ENCODE data around the gene GDF10.

GDF10 gene

DNA sequence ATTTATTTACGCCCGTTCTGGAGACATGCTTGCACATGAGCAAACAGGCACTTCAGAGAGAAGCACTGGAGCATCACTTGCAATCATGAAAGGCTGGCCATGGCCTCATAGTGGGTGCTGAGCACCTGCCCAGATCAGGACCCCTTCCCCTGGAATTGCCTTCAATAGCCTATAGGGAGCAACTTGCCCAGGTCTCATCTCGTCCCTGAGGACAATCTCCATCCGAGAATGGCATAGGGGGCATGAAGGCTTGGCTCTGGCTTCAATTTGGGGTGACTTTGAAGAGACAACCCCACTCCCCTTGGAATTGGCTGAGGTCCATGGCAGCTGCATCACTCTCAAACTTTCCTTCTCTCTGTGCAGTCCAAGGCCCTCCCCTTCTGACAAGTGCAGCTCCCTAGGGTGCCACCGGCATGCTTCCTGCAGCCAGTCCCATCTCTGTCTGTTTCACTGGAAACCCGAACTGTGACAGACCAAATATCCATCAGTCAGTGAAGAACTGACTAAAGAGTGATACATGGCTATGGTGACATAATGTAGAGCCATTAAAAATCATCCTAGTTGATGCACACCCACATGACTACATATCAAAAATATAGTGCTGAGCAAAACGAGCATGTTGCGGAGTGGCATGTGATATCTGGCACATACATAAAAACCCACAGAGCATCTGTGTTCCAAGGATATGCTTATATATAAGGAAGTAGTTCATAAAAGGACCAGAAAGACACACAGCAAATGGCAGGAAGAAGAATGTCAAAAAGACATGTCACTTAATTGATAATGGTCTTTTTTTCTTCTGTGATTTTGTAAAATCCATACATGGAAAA is 34.7 kb downstream of the GDF10 start:
- DNase-seq (ENCODE audit: low read depth, low spot score) = no peak

DNA sequence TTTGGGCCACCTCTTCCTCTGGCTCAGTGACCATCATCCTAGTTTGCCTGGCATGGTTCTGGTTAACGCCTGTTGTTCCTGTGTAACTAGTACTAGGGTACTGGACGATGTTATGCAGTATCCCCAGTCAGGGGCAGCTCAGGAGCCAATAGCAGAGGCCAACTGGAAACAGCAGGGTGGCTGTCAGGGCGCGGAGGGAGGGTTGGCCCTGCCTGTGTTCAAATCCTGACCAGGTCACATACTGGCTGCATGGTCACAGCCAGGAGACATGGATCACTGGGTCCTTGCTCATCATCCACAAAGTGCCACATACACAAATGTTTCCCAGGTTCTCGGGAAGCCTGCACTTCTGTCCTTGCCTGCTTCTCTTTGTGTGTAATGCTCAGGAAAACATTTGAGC is 35.9 kb downstream of the GDF10 start:
- no peak for DNase-seq (ENCODE audit: low read depth, low spot score)

DNA sequence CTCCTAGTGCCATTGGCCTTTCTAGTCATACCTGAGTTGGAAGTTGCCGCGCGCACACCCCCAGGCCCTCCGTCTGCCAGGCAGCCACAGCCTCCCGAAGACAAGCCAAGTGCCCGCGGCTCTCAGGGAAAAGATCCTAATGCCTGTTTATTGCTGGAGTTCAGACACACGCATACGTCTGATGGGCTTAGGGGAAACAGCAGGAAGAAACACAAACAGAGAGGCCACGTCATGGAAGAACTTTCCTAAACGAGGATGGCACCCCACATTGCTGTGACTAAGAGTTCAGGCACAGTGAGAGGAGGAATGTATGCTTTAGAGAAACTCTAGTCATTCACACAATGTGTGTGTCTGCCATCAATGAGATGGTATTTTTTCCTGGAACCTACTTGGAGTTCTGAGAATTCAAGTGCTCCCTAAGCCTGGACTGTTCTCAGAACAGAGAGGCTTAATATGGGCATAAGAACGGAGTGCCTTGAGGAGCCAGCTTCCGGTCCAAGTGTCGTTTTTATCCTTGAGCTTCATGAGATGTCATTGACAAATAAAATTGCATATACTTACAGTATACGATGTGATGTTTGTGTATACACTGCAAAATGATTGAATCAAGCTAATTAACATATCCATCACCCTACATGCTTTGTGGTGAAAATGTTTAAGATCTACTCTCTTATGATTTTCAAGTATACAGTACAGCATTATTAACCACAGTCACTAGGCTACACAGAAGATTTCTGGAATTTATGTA is 36.6 kb downstream of the GDF10 start:
- no peak for DNase-seq (ENCODE audit: low read depth, low spot score)

DNA sequence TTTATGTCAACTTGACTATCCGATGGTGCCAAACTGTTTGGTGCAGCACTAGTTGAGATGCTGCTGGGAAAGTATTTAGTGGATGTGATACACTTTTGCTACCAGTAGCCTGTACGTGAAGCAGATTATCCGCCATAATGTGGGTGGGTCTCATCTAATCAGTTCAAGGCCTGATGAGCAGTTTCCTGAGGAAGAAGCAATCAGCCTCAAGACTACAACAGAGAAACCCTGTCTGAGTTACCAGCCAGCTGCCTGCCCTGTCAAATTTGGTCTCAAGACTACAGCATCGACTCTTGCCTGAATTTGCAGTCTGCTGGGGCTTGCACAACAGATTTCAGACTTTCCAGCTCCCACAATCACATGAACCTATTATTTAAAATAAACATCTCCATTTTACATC is 37.3 kb downstream of the GDF10 start:
- no peak for DNase-seq (ENCODE audit: low read depth, low spot score)

DNA sequence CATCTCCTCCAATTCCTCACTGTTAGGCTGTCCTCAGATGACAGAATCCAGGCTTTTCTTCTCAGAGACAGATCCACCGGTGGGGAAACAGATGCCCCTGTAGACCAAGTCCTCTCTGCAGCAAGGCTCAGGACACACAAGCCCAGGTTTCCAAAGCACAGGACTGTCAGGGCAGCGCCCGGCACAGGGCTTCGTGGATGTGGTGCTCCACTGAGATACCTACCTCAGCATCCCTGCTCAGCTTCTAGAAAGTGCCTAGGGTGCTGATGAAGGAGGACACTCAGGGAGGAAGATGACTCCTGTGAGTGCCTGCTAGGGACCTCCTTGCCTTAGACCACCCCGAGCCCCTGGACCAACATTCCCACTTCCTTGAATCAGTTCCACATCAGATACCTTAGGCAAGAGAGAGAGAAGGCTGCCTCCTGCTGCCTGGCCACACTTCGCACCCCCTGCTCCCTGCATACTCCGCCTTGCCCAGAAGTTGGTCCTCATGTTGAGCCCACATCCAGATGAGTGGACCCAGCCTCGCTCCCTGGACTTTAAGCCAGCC is 39.3 kb downstream of the GDF10 start:
- no peak for DNase-seq (ENCODE audit: low read depth, low spot score)

DNA sequence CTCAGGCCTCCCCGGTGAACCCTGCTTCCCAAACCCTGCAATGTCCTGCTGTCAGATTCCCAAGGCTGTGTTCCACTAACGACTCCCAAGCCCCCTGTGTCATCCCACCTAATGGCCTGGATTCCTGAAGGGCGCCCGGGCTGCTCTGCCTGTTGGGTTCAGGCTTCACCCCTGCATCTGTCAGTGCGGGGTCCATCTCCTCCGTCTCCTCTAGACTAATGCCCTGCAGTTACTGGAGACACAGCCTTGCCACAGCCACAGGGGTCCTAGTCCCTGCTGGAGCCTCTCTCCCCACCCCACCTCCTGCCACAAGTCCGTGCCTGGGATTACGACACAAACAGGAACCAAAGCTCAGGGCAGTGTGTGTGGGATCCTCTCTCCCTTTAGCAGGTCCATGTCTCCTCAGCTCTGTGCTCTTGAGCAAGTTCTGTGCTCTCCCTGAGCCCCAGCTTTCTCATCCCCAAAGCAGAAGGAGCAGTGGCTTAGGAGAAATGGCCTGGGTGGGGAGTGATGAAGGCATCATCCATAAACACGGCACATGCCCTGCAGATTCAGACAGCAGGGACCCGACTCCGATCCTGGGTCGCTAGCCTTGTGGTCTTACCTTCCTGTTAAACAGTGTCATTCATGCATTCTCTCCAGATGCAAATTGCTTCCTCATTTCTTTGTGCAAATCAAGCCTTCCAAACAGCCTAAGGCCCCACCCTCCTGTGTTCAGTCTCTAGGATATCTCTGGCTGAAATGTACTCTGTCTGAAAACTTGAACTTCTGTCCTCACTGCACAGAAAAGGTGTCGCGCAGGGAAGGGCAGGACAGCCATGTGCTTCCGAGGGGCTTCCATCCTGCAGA is 40.0 kb downstream of the GDF10 start:
- no peak for DNase-seq (ENCODE audit: low read depth, low spot score)

DNA sequence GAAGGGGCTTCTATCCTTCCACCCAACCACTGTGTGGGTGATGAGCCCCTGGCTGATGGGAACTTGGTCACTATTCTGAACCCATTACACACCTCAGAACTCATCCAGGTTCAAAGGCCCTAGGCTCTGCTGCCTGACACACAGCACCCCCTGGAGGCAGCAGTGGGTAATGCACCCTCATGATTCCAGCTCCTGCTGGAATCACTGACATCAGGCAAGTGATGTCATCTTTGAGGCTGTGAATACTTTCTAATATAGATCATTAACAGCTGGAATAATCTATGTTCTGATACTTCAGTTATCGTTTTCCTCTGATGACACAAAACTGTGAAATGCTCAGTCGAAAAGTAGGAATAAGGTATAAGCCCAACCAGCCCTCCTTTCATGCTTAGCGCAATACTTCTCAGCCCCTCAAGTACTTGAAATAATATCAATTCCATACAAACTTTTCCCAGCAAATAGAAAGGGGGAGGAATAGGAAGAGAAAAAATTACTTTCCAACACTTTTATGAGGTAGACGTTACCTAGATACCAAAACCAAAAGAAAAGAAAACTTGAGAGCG is 40.7 kb downstream of the GDF10 start:
- DNase-seq (ENCODE audit: low read depth, low spot score) = peak; percentile 29

DNA sequence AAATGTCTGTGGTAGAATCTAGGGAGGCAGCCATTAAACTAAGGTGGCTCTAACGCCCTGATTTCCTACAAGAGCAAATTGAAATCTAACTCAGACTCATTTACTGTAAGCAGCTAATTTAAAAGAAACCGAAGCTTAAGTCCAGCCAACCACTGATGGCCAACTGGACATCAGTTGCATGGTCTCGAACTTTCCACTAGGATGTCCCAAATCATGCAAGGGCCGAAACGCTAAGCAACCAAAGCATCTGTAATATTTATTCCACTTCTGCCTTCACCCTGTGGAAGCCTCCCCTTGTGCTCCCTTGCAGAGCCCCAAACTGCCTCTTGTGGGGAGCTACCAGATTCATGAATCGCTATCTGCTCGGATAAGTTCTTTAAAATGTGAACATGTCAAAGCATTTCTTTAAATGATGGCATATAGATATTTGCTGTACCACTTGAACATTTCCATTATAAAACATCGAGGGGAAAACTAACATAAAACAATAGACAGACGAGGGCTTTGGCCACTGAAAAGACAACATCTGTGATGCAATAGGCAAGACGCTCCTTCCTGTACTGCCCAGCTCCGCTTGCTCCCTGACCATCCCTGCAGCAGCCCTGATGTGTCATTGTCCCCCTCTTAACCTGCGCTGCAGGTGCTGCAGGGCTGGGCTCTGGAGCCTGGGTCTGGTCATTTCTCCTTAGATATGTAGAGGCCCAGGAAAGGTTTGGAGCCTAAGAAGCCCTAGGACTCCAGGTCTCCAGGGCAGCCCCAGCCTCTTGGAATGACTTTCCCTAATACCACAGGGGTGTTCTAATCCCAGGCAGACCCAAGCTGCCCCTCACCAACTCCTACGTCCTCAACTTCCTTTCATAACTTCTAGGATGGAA is 45.2 kb downstream of the GDF10 start:
- no peak for DNase-seq (ENCODE audit: low read depth, low spot score)

DNA sequence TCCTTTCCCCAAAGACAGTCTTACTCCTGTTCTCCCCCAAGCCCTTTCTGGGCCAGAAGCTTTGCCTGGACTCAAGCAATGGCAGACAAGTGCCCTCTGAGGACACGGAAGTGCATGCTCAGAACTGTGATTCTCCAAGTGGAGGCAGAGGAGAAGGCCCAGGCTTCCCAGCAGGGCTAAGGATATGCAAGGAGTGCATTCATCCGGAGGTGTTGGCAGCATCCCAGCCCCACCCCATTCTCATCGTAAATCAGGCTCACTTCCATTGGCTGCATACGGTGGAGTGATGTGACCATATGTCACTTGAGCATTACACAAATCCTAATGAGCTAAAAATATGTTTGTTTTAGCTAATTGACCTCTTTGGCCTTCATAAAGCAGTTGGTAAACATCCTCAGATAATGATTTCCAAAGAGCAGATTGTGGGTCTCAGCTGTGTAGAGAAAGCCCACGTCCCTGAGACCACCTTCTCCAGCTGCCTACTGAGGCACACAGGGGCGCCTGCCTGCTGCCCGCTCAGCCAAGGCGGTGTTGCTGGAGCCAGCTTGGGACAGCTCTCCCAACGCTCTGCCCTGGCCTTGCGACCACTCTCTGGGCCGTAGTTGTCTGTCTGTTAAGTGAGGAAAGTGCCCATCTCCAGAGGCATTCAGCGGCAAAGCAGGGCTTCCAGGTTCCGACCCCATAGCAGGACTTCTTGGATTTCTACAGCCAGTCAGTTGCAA is 46.7 kb downstream of the GDF10 start:
- DNase-seq (ENCODE audit: low read depth, low spot score) = no peak

DNA sequence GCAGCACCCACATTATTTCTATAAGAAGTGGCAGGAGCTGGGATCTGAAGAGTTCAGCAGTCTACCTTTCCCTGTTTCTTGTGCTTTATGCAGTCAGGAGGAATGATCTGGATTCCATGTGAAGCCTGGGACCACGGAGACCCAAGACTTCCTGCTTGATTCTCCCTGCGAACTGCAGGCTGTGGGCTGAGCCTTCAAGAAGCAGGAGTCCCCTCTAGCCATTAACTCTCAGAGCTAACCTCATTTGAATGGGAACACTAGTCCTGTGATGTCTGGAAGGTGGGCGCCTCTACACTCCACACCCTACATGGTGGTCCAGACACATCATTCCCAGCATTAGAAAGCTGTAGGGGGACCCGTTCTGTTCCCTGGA is 47.3 kb downstream of the GDF10 start:
- no peak for DNase-seq (ENCODE audit: low read depth, low spot score)

DNA sequence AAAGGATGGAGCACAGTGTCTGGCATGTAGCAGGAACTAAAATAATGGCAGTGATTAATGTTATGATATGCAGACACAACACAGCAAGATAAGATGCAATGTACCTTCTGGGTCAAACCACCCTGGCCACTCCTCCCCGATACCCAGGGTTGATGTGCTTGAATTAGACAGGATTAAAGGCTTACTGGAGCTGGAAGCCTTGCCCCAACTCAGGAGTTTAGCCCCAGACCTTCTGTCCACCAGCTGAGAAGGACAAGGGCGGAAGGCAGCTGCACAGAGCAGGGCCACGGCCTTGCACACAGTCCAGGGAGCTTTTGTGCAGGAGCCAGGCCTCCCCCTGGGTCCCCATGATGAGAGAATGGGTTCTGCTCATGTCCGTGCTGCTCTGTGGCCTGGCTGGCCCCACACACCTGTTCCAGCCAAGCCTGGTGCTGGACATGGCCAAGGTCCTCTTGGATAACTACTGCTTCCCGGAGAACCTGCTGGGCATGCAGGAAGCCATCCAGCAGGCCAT is 48.2 kb downstream of the GDF10 start, which contains the start of gene RBP3:
RBP3 (plus strand) TSS at position 226 of the 514 bp plus-strand sequence; CDS start at position 348, 122 bp downstream.
- no peak for DNase-seq (ENCODE audit: low read depth, low spot score)

DNA sequence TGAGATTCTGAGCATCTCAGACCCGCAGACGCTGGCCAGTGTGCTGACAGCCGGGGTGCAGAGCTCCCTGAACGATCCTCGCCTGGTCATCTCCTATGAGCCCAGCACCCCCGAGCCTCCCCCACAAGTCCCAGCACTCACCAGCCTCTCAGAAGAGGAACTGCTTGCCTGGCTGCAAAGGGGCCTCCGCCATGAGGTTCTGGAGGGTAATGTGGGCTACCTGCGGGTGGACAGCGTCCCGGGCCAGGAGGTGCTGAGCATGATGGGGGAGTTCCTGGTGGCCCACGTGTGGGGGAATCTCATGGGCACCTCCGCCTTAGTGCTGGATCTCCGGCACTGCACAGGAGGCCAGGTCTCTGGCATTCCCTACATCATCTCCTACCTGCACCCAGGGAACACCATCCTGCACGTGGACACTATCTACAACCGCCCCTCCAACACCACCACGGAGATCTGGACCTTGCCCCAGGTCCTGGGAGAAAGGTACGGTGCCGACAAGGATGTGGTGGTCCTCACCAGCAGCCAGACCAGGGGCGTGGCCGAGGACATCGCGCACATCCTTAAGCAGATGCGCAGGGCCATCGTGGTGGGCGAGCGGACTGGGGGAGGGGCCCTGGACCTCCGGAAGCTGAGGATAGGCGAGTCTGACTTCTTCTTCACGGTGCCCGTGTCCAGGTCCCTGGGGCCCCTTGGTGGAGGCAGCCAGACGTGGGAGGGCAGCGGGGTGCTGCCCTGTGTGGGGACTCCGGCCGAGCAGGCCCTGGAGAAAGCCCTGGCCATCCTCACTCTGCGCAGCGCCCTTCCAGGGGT is 48.9 kb downstream of the GDF10 start:
- DNase-seq (ENCODE audit: low read depth, low spot score) = no peak

DNA sequence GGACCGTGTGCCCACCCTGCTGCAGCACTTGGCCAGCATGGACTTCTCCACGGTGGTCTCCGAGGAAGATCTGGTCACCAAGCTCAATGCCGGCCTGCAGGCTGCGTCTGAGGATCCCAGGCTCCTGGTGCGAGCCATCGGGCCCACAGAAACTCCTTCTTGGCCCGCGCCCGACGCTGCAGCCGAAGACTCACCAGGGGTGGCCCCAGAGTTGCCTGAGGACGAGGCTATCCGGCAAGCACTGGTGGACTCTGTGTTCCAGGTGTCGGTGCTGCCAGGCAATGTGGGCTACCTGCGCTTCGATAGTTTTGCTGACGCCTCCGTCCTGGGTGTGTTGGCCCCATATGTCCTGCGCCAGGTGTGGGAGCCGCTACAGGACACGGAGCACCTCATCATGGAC is 49.5 kb downstream of the GDF10 start:
- DNase-seq (ENCODE audit: low read depth, low spot score) = no peak

DNA sequence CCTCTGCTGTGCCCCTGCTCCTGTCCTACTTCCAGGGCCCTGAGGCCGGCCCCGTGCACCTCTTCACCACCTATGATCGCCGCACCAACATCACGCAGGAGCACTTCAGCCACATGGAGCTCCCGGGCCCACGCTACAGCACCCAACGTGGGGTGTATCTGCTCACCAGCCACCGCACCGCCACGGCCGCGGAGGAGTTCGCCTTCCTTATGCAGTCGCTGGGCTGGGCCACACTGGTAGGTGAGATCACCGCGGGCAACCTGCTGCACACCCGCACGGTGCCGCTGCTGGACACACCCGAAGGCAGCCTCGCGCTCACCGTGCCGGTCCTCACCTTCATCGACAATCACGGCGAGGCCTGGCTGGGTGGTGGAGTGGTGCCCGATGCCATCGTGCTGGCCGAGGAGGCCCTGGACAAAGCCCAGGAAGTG is 50.0 kb downstream of the GDF10 start:
- no peak for DNase-seq (ENCODE audit: low read depth, low spot score)

DNA sequence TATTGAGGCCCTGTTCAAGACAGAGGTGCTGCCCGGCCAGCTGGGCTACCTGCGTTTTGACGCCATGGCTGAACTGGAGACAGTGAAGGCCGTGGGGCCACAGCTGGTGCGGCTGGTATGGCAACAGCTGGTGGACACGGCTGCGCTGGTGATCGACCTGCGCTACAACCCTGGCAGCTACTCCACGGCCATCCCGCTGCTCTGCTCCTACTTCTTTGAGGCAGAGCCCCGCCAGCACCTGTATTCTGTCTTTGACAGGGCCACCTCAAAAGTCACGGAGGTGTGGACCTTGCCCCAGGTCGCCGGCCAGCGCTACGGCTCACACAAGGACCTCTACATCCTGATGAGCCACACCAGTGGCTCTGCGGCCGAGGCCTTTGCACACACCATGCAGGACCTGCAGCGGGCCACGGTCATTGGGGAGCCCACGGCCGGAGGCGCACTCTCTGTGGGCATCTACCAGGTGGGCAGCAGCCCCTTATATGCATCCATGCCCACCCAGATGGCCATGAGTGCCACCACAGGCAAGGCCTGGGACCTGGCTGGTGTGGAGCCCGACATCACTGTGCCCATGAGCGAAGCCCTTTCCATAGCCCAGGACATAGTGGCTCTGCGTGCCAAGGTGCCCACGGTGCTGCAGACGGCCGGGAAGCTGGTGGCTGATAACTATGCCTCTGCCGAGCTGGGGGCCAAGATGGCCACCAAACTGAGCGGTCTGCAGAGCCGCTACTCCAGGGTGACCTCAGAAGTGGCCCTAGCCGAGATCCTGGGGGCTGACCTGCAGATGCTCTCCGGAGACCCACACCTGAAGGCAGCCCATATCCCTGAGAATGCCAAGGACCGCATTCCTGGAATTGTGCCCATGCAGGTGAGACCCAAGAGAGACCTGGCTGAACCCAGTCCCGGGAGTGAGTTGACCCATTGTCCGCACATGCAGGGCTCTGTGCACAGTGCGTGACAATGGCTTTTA is 51.0 kb downstream of the GDF10 start:
- DNase-seq (ENCODE audit: low read depth, low spot score) = no peak

DNA sequence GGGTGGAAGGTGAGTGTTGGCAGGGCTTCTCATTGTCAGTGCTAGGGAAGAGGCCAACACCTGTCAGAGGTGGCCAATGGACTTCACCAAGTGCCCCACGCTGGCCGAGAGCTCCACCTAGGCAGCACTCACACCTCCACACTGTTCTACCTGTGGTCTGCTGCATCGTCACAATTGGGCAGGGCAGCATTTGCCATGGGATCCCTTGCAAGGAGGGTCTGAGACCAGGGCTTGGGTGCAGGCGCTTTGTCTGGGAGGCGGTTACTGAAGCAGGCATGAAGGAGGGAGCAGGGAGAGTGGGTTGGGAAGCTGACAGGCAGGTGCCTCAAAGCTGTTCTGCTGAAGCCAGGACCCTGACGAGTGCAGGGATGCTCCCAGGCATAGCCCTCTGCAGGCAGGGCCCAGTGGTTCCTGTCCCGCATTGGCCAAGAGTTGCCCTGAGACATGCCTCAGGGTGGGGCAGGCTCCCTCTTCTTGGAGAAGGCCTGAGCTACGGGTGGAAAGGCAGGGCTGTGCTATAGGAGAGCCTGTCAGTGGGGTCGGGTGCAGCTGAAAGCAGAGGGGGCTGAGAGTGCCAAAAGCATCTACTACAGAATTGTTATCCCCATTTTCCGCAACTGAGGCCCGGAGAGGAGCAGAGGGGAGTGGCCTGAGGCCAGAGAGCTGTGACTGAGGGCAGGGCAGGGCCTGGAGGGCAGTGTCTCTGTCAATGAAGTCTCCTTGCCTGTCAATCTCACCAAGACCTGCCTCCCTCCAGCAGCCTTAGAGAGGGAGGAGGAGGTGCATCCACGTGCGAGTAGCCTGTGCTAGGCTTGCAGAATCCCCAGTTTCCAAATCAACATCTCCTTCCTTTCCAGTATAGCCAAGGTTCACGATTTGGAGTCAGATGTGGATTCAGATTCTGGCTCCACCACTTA is 52.2 kb downstream of the GDF10 start:
- DNase-seq (ENCODE audit: low read depth, low spot score) = no peak
